ENCODE results near the gene ADAMTSL3. TPM values are rescaled to one million over a fixed set of nuclear protein-coding genes. Genes with fewer than 3 reads are reported as not detected.

ADAMTSL3 gene
- total and polyA plus RNA-seq, 2 of the 4 experiments (the other 2 are of a cell fraction): under 0.01 to 0.02 TPM

GRCh38 chr15:83764201-83764838, 110.4 kb downstream of the ADAMTSL3 start:
- CTCF ChIA-PET: interaction anchor here (0.6 kb wide), 1 partner anchor 74 kb away, joined by 3 read pairs; no protein-coding TSS in a partner anchor
- intact Hi-C loops (cut with micrococcal nuclease) (no loop called here), dilution Hi-C loops (cut with HindIII; ENCODE audit: low sequenced_read_pairs, unreplicated experiment) (no loop called here), in situ Hi-C loops (cut with MboI; ENCODE audit: low sequenced_read_pairs) (no loop called here)
- no peak overlapping the region for H3K9ac ChIP-seq (ENCODE audit: low read depth, low read length)
- no peak overlapping the region for H3K56ac ChIP-seq (ENCODE audit: extremely low read depth, insufficient read depth, low read length)
- H4K20me1 ChIP-seq (ENCODE audit: insufficient read depth, low read length): no peaks in the 10 kb centered on the region
- no peak overlapping the region for H2AK9ac ChIP-seq (replicated peaks; ENCODE audit: low read depth, low read length, poor library complexity)
- H3K23ac ChIP-seq (ENCODE audit: low read depth, low read length): no peak overlapping the region
- no peak overlapping the region for H3K4ac ChIP-seq (ENCODE audit: low read depth, low read length)
- TF ChIP-seq FOS (IDR thresholded peaks at IDR 0.05; ENCODE audit: low read depth, low read length): no peak
- TF ChIP-seq RCOR1 (IDR thresholded peaks at IDR 0.05; ENCODE audit: insufficient replicate concordance, low read length): no peak
- TF ChIP-seq RAD21 (IDR thresholded peaks at IDR 0.05; ENCODE audit: low read length): no peak
- TF ChIP-seq NFE2L2 (IDR thresholded peaks at IDR 0.05; ENCODE audit: low read depth, low read length): no peak
- TF ChIP-seq POLR2A (IDR thresholded peaks at IDR 0.05; ENCODE audit: low read depth, low read length): no peak
- TF ChIP-seq RFX5 (IDR thresholded peaks at IDR 0.05; ENCODE audit: low read depth, low read length): no peak
- no peak for TF ChIP-seq CHD1 (IDR thresholded peaks at IDR 0.05; ENCODE audit: low read depth, low read length)
- TF ChIP-seq MAFK (IDR thresholded peaks at IDR 0.05; ENCODE audit: low read depth, low read length): no peak
- no peak for TF ChIP-seq CEBPB (IDR thresholded peaks at IDR 0.05; ENCODE audit: low read depth, low read length)
- no peak for TF ChIP-seq USF2 (IDR thresholded peaks at IDR 0.05; ENCODE audit: low read depth, low read length)
- TF ChIP-seq BHLHE40 (IDR thresholded peaks at IDR 0.05; ENCODE audit: low read depth, low read length): no peak
- no peak for TF ChIP-seq MAZ (IDR thresholded peaks at IDR 0.05; ENCODE audit: borderline replicate concordance, low read depth, low read length)
- no peak for TF ChIP-seq SMC3 (IDR thresholded peaks at IDR 0.05; ENCODE audit: low read depth, low read length)
- TF ChIP-seq, protein P1, sequence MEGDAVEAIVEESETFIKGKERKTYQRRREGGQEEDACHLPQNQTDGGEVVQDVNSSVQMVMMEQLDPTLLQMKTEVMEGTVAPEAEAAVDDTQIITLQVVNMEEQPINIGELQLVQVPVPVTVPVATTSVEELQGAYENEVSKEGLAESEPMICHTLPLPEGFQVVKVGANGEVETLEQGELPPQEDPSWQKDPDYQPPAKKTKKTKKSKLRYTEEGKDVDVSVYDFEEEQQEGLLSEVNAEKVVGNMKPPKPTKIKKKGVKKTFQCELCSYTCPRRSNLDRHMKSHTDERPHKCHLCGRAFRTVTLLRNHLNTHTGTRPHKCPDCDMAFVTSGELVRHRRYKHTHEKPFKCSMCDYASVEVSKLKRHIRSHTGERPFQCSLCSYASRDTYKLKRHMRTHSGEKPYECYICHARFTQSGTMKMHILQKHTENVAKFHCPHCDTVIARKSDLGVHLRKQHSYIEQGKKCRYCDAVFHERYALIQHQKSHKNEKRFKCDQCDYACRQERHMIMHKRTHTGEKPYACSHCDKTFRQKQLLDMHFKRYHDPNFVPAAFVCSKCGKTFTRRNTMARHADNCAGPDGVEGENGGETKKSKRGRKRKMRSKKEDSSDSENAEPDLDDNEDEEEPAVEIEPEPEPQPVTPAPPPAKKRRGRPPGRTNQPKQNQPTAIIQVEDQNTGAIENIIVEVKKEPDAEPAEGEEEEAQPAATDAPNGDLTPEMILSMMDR (conservative IDR thresholded peaks at IDR 0.05; ENCODE audit: low read depth, low read length): no peak
- no peak for TF ChIP-seq MXI1 (IDR thresholded peaks at IDR 0.05; ENCODE audit: borderline replicate concordance, low read depth, low read length)
- TF ChIP-seq, protein P2, sequence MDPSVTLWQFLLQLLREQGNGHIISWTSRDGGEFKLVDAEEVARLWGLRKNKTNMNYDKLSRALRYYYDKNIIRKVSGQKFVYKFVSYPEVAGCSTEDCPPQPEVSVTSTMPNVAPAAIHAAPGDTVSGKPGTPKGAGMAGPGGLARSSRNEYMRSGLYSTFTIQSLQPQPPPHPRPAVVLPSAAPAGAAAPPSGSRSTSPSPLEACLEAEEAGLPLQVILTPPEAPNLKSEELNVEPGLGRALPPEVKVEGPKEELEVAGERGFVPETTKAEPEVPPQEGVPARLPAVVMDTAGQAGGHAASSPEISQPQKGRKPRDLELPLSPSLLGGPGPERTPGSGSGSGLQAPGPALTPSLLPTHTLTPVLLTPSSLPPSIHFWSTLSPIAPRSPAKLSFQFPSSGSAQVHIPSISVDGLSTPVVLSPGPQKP (IDR thresholded peaks at IDR 0.05; ENCODE audit: borderline replicate concordance, low read depth, low read length): no peak
- no peak overlapping the region for H4K91ac ChIP-seq (ENCODE audit: insufficient read depth, low read depth, low read length)
- H2BK5ac ChIP-seq (ENCODE audit: low read depth, low read length, poor library complexity, severe bottlenecking): no peak overlapping the region
- WGBS, 2 experiments (ENCODE audit: extremely low coverage in 2 of 2, insufficient read length in 1 of 2): 100% methylated on average over 1 of the region's 8 CpGs; no CpG with 5 or more reads in 1 of the 2 experiments
- H3K79me1 ChIP-seq (ENCODE audit: low read depth in 1 of 2, low read length in 2 of 2): no peaks in the 10 kb centered on the region
- no peak overlapping the region for H3K14ac ChIP-seq (replicated peaks; ENCODE audit: low read depth, low read length)
- no peak overlapping the region for H2BK120ac ChIP-seq (ENCODE audit: low read depth, low read length)
- no peak overlapping the region for H2AK5ac ChIP-seq (ENCODE audit: low read depth, low read length)
- H2BK20ac ChIP-seq (ENCODE audit: low read depth, low read length): no peak overlapping the region
- POLR2A ChIA-PET (ENCODE audit: unreplicated experiment): no interaction called here
- H3K36me3 ChIP-seq (ENCODE audit: control insufficient read depth, insufficient read depth, low read length): no peaks in the 10 kb centered on the region
- H3K27ac ChIP-seq (ENCODE audit: insufficient read depth, low read length): no peak overlapping the region
- no peaks in the 10 kb centered on the region; the same call in 1 of the 2 replicates for H3K9me3 ChIP-seq (ENCODE audit: control insufficient read depth, insufficient read depth, low read length)
- no peak overlapping the region for H4K5ac ChIP-seq (ENCODE audit: low read depth, low read length)
- no peak for DNase-seq
- BruUV-seq (replicated peaks): no TSS peak
- no peak overlapping the region for H4K8ac ChIP-seq (ENCODE audit: low read depth in 2 of 2, low read length in 2 of 2)
- H3K4me2 ChIP-seq (ENCODE audit: low read depth, low read length): no peak overlapping the region
- no peak overlapping the region for H2AFZ ChIP-seq (replicated peaks; ENCODE audit: low read length, poor library complexity)
- H3K18ac ChIP-seq (ENCODE audit: low read depth, low read length): no peak overlapping the region
- no peaks in the 10 kb centered on the region for H3K27me3 ChIP-seq (ENCODE audit: control insufficient read depth, insufficient read depth, low read length)
- no peak for ATAC-seq (ENCODE audit: low read depth)
- H2BK15ac ChIP-seq (ENCODE audit: low read depth, low read length): no peak overlapping the region
- no peaks in the 10 kb centered on the region for H3K4me1 ChIP-seq (ENCODE audit: control insufficient read depth, insufficient read depth, low read length)
- H3K9me1 ChIP-seq (ENCODE audit: insufficient read depth, low read length): no peaks in the 10 kb centered on the region
- H3K4me3 ChIP-seq (ENCODE audit: insufficient read depth, low read depth, low read length): no peak overlapping the region
